Measurements from ENCODE around the gene PTPRJ.

GRCh38 chr11:48138222-48138621 is 157.9 kb downstream of the PTPRJ start:
- TF ChIP-seq CTCF (CRISPR knock-in tag; IDR thresholded peaks at IDR 0.05) (no peak), PATZ1 (CRISPR knock-in tag; IDR thresholded peaks at IDR 0.05) (no peak), KAT7 (CRISPR knock-in tag; IDR thresholded peaks at IDR 0.05; ENCODE audit: borderline replicate concordance) (no peak), ZNF124 (CRISPR knock-in tag; IDR thresholded peaks at IDR 0.05) (no peak)
